ENCODE measurements around the gene USP35. TPM values are rescaled to one million over a fixed set of nuclear protein-coding genes. Genes with fewer than 3 reads are reported as not detected.
"Not testable (repeated sequence)": the region's sequence is repeated elsewhere in the genome, so short reads cannot be mapped to it uniquely, and the experiment has no call there.

The USP35 gene
- total RNA-seq, 6 experiments from 2014 or later, result 5.3 to 10.1 (median 7.9) TPM

- peak overlapping the region in 1 of 3 donors; percentile 93 for H3K27ac ChIP-seq
- no peak overlapping the region for H3K4me3 ChIP-seq
- WGBS (ENCODE audit: insufficient coverage, low coverage, low lambda C conversion rate, missing lambda C conversion rate), result 100% methylated on average over 1 of the region's 6 CpGs
- DNase-seq (no peak), ATAC-seq (no peak)
- TF ChIP-seq CTCF (IDR thresholded peaks at IDR 0.05) (no peak), POLR2A (IDR thresholded peaks at IDR 0.05) (no peak)
- intact Hi-C loops (cut with DNase I), result no loop called here
- H3K9me3 ChIP-seq, result no peaks in the 10 kb centered on the region
- peaks cover 0 to 4% (median 0%) of the 10 kb centered on the region in 4 donors for H3K36me3 ChIP-seq
- no peaks in the 10 kb centered on the region for H3K27me3 ChIP-seq
- peaks cover 0 to 40% (median 11%) of the 10 kb centered on the region in 4 donors for H3K4me1 ChIP-seq
Observed at GRCh38 chr11:78171951-78172350, 16.8 kb upstream of the USP35 start.

GRCh38 chr11:78175862-78176261 is 12.9 kb upstream of the USP35 start:
- H3K4me1 ChIP-seq, result peaks cover 0 to 14% (median 4%) of the 10 kb centered on the region in 4 donors
- ATAC-seq; intact Hi-C loops (cut with DNase I); H3K36me3 ChIP-seq; H3K9me3 ChIP-seq; DNase-seq; H3K27me3 ChIP-seq; H3K4me3 ChIP-seq; H3K27ac ChIP-seq: not testable (repeated sequence)
- WGBS (ENCODE audit: insufficient coverage, low coverage, low lambda C conversion rate, missing lambda C conversion rate), result 81% methylated on average over 3 of the region's 3 CpGs

- peaks cover 0 to 6% (median under 1%) of the 10 kb centered on the region in 4 donors for H3K4me1 ChIP-seq
- WGBS (ENCODE audit: insufficient coverage, low coverage, low lambda C conversion rate, missing lambda C conversion rate), result 58% methylated on average over 7 of the region's 10 CpGs
- peak in 1 of 3 donors; percentile 8 for DNase-seq
- no peak overlapping the region for H3K4me3 ChIP-seq
- no peak overlapping the region for H3K27ac ChIP-seq
- H3K36me3 ChIP-seq, result peaks cover 0 to 4% (median 0%) of the 10 kb centered on the region in 4 donors
- intact Hi-C loops (cut with DNase I), result no loop called here
- no peaks in the 10 kb centered on the region for H3K27me3 ChIP-seq
- ATAC-seq, result no peak
- no peaks in the 10 kb centered on the region for H3K9me3 ChIP-seq
- TF ChIP-seq POLR2A (IDR thresholded peaks at IDR 0.05), result no peak
- TF ChIP-seq CTCF (IDR thresholded peaks at IDR 0.05), result no peak
Observed at GRCh38 chr11:78176605-78177141, 12.0 kb upstream of the USP35 start.

GRCh38 chr11:78177216-78177615 is 11.5 kb upstream of the USP35 start:
- ATAC-seq (no peak), DNase-seq (peak in 1 of 3 donors; percentile 46)
- WGBS (ENCODE audit: insufficient coverage, low coverage, low lambda C conversion rate, missing lambda C conversion rate), result 60% methylated on average over 2 of the region's 7 CpGs
- intact Hi-C loops (cut with DNase I), result no loop called here
- Histone ChIP-seq H3K27me3 (no peaks in the 10 kb centered on the region), H3K36me3 (peaks cover 0 to 4% (median 0%) of the 10 kb centered on the region in 4 donors), H3K27ac (no peak overlapping the region), H3K9me3 (no peaks in the 10 kb centered on the region), H3K4me3 (no peak overlapping the region), H3K4me1 (peaks cover 0 to 1% (median 0%) of the 10 kb centered on the region in 4 donors)
- no peak for TF ChIP-seq CTCF (IDR thresholded peaks at IDR 0.05)
- no peak for TF ChIP-seq POLR2A (IDR thresholded peaks at IDR 0.05)

- ATAC-seq (peak; percentile 90 to 94 (median 91)), DNase-seq (peak in 2 of 3 donors; percentile 51 to 77)
- Histone ChIP-seq H3K4me1 (no peaks in the 10 kb centered on the region), H3K4me3 (no peak overlapping the region), H3K9me3 (no peaks in the 10 kb centered on the region), H3K27me3 (no peaks in the 10 kb centered on the region), H3K27ac (no peak overlapping the region), H3K36me3 (no peaks in the 10 kb centered on the region)
- intact Hi-C loops (cut with DNase I), result no loop called here
- WGBS (ENCODE audit: insufficient coverage, low coverage, low lambda C conversion rate, missing lambda C conversion rate), result 56% methylated on average over 3 of the region's 7 CpGs
- no peak for TF ChIP-seq POLR2A (IDR thresholded peaks at IDR 0.05)
Observed at GRCh38 chr11:78179459-78180071, 9.2 kb upstream of the USP35 start.
